ENCODE results near the gene FGF12.
"Not testable (repeated sequence)": the region's sequence is repeated elsewhere in the genome, so short reads cannot be mapped to it uniquely, and the experiment has no call there.

The FGF12 gene

DNA sequence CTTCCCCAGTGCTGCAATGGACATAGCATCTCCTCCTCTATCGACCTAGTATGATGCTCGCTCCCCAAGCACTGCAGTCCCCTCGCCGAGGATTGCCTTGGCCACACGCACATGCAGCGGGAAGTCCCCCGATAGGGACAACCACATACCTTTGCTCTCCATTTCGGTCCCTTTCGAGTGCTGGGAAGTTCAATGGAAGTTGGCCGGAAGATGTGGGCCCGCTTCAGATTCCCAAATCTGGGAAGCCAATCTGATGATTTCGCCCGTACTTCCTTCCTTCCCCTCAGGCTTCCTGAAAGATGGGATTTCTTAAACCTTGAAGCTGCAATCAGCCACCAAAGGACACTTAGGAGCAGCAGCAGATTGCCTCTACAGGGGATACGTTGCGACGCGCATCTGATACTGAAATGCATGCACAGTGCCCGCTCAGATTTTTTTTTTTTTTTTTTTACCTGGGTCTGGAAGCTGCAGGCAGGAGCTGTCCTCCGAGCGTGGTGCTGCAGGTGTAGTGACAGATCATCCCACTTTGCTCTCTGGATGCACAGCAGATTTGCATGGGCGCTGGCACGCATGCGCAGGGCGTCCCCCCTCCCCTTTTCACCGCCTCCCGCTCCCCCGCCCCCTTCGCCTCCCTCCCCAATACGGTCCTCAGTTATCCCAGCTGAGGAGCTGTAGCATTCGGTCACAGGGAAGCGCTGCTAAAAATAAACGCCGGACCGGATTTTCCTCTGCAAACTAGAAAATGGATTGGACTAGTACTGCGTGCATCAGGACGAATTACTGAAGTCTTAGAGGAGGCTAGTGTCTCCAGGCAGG, at the start of gene FGF12:
Gene FGF12 (minus strand): TSS at position 510 of the 816 bp plus-strand sequence.
- ChIA-PET POLR2A (no interaction called here), CTCF (interaction anchor here (1.6 kb wide), 1 partner anchor 10 kb away, joined by 3 read pairs; no protein-coding TSS in a partner anchor)
- peak; percentile 17 for DNase-seq (ENCODE audit: extremely low spot score)
- TF ChIP-seq, protein P1, sequence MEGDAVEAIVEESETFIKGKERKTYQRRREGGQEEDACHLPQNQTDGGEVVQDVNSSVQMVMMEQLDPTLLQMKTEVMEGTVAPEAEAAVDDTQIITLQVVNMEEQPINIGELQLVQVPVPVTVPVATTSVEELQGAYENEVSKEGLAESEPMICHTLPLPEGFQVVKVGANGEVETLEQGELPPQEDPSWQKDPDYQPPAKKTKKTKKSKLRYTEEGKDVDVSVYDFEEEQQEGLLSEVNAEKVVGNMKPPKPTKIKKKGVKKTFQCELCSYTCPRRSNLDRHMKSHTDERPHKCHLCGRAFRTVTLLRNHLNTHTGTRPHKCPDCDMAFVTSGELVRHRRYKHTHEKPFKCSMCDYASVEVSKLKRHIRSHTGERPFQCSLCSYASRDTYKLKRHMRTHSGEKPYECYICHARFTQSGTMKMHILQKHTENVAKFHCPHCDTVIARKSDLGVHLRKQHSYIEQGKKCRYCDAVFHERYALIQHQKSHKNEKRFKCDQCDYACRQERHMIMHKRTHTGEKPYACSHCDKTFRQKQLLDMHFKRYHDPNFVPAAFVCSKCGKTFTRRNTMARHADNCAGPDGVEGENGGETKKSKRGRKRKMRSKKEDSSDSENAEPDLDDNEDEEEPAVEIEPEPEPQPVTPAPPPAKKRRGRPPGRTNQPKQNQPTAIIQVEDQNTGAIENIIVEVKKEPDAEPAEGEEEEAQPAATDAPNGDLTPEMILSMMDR (IDR thresholded peaks at IDR 0.05; ENCODE audit: control extremely low read depth, extremely low read depth, low read depth, missing control alignments) = no peak

DNA sequence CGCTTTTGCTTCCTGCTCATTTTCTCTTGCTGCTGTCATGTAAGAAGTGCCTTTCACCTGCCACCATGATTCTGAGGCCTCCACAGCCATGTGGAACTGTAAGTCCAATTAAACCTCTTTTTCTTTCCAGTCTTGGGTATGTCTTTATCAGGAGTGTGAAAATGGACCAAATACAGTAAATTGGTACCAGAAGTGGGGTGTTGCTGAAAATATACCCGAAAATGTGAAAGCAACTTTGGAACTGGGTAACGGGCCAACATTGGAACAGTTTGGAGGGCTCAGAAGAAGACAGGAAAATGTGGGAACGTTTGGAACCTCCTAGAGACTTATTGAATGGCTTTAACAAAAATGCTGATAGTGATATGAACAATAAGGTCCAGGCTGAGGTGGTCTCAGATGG, 47.0 kb upstream of the FGF12 start:
- POLR2A ChIA-PET; DNase-seq (ENCODE audit: extremely low spot score); CTCF ChIA-PET: not testable (repeated sequence)

DNA sequence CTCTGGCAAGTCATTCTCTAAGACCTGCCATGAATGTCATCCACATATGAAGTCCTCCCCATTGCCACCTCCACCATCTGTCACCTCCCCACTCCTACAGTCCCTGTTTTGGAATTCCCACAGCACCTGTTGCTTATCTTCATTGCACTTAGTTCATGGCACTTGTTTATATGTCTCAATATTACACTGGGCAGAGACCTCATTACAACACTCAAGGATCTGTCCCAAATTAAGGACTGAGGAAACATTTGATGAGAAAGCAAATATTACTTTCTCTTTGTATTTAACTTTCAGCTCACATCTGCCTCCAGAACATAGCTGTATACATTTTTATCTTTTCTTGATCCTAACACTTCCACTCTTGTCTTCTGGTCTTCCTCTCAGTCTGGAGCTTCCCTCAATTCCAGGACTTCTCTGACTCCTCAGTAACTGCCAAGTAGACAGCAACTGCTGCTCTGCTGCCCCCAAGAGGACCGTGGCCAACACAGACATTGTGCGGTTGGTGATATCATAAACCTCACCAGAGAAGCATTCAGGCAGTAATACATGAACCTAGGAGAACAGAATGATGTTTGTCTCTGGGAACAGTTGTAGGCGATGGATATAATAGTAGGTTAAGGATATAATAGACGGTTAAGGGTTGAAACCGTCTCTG, 45.0 kb upstream of the FGF12 start:
- ChIA-PET POLR2A (no interaction called here), CTCF (interaction anchor here (0.5 to 0.9 kb wide), 2 partner anchors 11 to 826 kb away, joined by 3 read pairs; no protein-coding TSS in a partner anchor)
- peak; percentile 15 for DNase-seq (ENCODE audit: extremely low spot score)
- TF ChIP-seq, protein P1 (IDR thresholded peaks at IDR 0.05; ENCODE audit: control extremely low read depth, extremely low read depth, low read depth, missing control alignments) = peak; percentile 34

DNA sequence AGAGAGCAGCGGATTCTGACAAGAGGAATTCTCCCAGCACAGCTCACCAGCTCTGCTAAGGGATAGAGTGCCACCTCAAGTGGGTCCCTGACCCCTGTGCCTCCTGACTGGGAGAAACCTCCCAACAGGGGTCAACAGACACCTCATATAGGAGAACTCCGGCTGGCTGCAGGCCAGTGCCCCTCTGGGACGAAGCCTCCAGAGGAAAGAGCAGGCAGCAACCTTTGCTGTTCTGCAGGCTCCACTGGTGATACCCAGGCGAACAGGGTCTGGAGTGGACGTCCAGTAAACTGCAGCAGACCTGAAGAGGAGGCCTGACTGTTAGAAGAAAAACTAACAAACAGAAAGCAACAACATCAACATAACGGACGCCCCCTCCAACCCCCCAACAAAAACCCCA, 31.3 kb upstream of the FGF12 start:
- TF ChIP-seq, protein P1 (IDR thresholded peaks at IDR 0.05; ENCODE audit: control extremely low read depth, extremely low read depth, low read depth, missing control alignments) = no peak
- ChIA-PET POLR2A (no interaction called here), CTCF (no interaction called here)
- DNase-seq (ENCODE audit: extremely low spot score) = no peak

DNA sequence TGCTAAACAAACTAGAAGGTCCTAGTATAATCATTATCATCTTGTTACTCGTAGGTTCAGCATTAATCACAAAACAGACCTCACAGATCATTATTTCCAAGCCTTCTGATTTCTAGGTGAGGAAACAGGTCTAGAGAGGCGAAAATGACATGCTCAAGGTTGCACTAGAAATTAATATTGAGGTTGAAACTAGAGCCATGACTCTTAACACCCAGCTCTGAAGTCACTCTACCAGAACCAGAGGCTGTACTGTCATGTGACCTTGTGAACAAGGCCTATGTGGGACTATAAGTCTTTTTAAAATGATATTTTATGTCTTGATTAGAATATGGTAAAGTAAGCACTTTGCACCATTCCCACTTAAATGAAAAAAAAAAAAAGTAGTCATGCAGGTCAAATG, 23.8 kb upstream of the FGF12 start:
- TF ChIP-seq, protein P1 (IDR thresholded peaks at IDR 0.05; ENCODE audit: control extremely low read depth, extremely low read depth, low read depth, missing control alignments) = no peak
- ChIA-PET CTCF (interaction anchor here (1.4 to 2.0 kb wide), 2 partner anchors 13 to 55 kb away, joined by 3 to 7 read pairs; no protein-coding TSS in a partner anchor), POLR2A (no interaction called here)
- DNase-seq (ENCODE audit: extremely low spot score) = no peak

DNA sequence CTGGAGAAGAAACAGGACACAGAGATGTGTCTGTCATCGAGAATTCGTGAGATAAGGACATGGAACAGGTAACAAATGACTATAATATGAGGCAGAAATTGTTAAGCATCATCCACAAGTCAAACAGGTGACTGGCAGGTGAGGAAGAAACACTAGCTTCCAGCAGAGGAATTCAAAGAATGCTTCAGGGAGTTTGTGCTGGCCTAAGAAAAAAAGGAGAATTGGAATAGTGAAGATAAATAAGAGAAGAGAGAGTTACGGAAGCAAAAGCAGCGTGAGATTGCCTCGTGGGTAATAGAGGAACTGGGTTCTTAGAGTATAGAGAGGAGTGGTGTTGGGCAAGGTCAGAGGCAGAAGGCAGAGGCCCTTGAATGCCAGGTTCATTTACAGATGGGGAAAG, 22.9 kb upstream of the FGF12 start:
- DNase-seq (ENCODE audit: extremely low spot score) = no peak
- ChIA-PET CTCF (interaction anchor here (1.4 to 2.0 kb wide), 2 partner anchors 12 to 54 kb away, joined by 3 to 7 read pairs; no protein-coding TSS in a partner anchor), POLR2A (interaction anchor here (0.7 kb wide), 1 partner anchor 304 kb away, joined by 3 read pairs; no protein-coding TSS in a partner anchor)
- TF ChIP-seq, protein P1 (IDR thresholded peaks at IDR 0.05; ENCODE audit: control extremely low read depth, extremely low read depth, low read depth, missing control alignments) = no peak

DNA sequence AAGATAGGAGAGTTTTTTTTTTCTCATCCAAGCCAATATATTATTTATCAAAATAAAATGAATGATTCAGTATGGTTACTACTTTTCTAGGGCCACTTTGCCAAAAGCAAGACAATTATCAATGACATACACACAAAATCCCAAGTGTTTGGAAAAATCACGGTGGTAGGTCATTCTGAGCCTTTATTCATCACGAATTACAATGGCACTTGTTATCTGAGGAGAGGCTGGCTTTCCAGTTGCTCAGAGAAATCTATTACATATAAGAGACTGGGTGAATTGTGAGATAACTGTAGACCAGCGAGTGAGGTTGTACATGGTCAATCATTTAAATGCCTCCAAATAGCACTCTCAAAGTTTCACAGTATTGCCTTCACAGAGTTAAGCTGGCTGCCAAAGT, 20.4 kb upstream of the FGF12 start:
- TF ChIP-seq, protein P1 (IDR thresholded peaks at IDR 0.05; ENCODE audit: control extremely low read depth, extremely low read depth, low read depth, missing control alignments) = no peak
- DNase-seq (ENCODE audit: extremely low spot score) = no peak
- ChIA-PET CTCF (interaction anchor here (1.5 kb wide), 1 partner anchor 18 kb away, joined by 3 read pairs; no protein-coding TSS in a partner anchor), POLR2A (no interaction called here)

All from GM10248 (cell line).